Progenitor cell of endocrine pancreas (in vitro differentiated cells): ENCODE measurements around the gene RRP12. TPM values are rescaled to one million over a fixed set of nuclear protein-coding genes. Genes with fewer than 3 reads are reported as not detected.

Experiments used
- DNase-seq: peaks from one replicate; pipeline ENCODE4 v3.0.0; 2021; ENCODE audit warnings: low spot score; ENCODE audit not compliant: unreplicated experiment
- H3K27ac Mint-ChIP-seq: 2 replicates; pipeline ENCODE4 v1.8.0; 2021; ENCODE audit warnings: mild to moderate bottlenecking, moderate library complexity, mixed read lengths
- H3K27me3 Mint-ChIP-seq: 2 replicates; pipeline ENCODE4 v1.8.0; 2021; ENCODE audit warnings: mixed read lengths
- H3K36me3 Mint-ChIP-seq: 2 replicates; pipeline ENCODE4 v1.8.0; 2022; ENCODE audit warnings: mixed read lengths; ENCODE audit not compliant: insufficient read depth
- H3K4me1 Mint-ChIP-seq: 2 replicates; pipeline ENCODE4 v1.8.0; 2021; ENCODE audit warnings: low read depth, mixed read lengths
- H3K4me3 Mint-ChIP-seq: 2 replicates; pipeline ENCODE4 v1.8.0; 2021; ENCODE audit warnings: low read depth, mild to moderate bottlenecking, moderate library complexity, mixed read lengths
- H3K9me3 Mint-ChIP-seq: 2 replicates; pipeline ENCODE4 v1.8.0; 2021; ENCODE audit warnings: low read depth, mixed read lengths
- total RNA-seq: library from RNA; stranded (reverse); gene quantifications from 2 replicates; pipeline ENCODE4 v1.2.1, GENCODE V29; 2021
- TF ChIP-seq, protein P1 (sequence below): fragments of 200-600 bp; sonication (generic); IDR thresholded peaks from one replicate; pipeline ENCODE4 v1.5.0; 2021; ENCODE audit warnings: antibody characterized with exemption, mild to moderate bottlenecking; ENCODE audit not compliant: unreplicated experiment

Gene RRP12
- total RNA-seq, 1 donor from 2014 or later = 33.5 TPM

DNA sequence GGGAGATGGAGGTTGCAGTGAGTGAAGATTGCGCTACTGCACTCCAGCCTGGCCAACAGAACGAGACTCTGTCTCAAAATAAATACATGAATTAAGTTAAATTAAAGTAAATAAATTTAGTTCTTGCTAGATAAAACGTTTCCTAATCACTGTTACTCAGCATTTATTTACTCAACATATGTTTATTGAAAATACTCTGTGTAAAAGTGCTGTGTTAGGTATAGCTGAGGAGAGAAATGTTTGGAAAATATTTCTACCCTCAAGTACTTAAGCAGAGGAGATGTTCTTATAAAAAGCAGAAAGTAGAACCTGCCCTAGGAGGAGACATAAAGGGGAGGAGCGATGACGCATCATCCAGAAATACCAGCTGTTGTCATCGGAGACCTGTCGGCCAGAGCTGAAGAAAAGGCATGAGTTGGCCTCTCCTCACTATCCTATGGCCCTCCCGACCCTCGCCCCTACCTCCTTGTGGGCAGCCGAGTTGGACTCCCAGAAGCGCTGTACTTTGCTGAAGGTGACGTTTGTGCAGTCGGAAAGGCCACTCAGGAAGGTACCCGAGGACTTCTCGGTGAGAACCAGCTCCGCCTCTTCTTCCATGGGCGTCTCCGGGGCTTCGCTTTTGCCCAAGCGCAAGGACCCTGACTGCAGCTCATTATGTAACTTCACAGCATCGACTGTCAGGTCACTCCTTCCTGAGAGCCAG is 1.1 kb downstream of the RRP12 start:
- Mint-ChIP-seq H3K36me3 (peaks cover 3% of the 10 kb centered on the region), H3K4me1 (peaks cover 13% of the 10 kb centered on the region), H3K27ac (peak overlapping the region; percentile 67), H3K4me3 (peak overlapping the region; percentile 94), H3K27me3 (peaks cover 4% of the 10 kb centered on the region), H3K9me3 (no peaks in the 10 kb centered on the region)
- no peak for DNase-seq
- TF ChIP-seq, protein P1, sequence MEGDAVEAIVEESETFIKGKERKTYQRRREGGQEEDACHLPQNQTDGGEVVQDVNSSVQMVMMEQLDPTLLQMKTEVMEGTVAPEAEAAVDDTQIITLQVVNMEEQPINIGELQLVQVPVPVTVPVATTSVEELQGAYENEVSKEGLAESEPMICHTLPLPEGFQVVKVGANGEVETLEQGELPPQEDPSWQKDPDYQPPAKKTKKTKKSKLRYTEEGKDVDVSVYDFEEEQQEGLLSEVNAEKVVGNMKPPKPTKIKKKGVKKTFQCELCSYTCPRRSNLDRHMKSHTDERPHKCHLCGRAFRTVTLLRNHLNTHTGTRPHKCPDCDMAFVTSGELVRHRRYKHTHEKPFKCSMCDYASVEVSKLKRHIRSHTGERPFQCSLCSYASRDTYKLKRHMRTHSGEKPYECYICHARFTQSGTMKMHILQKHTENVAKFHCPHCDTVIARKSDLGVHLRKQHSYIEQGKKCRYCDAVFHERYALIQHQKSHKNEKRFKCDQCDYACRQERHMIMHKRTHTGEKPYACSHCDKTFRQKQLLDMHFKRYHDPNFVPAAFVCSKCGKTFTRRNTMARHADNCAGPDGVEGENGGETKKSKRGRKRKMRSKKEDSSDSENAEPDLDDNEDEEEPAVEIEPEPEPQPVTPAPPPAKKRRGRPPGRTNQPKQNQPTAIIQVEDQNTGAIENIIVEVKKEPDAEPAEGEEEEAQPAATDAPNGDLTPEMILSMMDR = no peak

GRCh38 chr10:97396056-97396455 is 5.1 kb downstream of the RRP12 start:
- Mint-ChIP-seq H3K27ac (peak overlapping the region; percentile 25), H3K36me3 (peaks cover 11% of the 10 kb centered on the region), H3K27me3 (no peaks in the 10 kb centered on the region), H3K9me3 (no peaks in the 10 kb centered on the region), H3K4me1 (peaks cover 10% of the 10 kb centered on the region), H3K4me3 (no peak overlapping the region)
- TF ChIP-seq, protein P1 = no peak
- no peak for DNase-seq

DNA sequence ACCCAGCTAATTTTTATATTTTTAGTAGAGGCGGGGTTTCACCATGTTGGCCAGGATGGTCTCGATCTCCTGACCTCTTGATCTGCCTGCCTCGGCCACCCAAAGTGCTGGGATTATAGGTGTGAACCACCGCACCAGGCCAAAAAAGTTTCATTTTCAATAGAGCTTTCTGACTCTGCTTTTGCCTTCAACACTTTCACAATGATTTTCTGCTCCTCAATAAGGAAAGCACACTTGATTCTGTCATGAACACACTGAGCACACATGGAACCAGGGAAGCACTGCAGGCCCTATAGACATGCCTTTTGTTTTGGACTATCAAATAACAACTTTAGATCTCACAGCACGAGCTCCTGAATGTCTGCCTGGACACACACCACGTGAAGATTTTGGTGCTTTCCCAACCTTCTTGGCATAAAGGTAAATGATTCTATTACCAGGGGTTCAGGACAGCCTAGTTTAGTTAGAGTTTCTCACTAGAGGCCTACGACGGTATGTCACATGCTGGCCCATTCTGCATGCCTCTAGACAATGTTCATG is 8.0 kb downstream of the RRP12 start:
- H3K27me3 Mint-ChIP-seq = no peaks in the 10 kb centered on the region

DNA sequence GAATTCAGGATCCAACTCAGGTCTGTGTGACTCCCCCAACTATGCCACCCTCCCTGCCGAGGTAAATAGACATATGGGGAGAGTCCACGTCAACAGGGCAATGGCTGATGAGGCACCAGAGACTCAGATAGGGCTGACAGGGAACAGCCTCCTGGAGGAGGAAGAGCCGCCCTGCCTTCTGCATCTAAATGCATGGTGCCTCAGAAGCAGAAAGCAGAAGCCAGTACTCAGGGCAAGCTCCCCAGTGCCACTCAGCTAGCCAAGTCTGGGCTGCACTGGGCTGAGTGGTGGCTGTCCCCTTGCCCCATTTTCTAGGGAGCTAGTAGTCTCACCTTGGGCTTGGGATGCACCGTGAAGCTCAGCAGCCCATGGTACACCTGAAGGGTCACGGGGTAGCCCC is 11.0 kb downstream of the RRP12 start:
- no peaks in the 10 kb centered on the region for H3K4me1 Mint-ChIP-seq
- TF ChIP-seq, protein P1 = no peak
- H3K9me3 Mint-ChIP-seq = no peaks in the 10 kb centered on the region
- H3K27ac Mint-ChIP-seq = no peak overlapping the region
- peaks cover 18% of the 10 kb centered on the region for H3K36me3 Mint-ChIP-seq
- no peak for DNase-seq
- no peak overlapping the region for H3K4me3 Mint-ChIP-seq
- no peaks in the 10 kb centered on the region for H3K27me3 Mint-ChIP-seq

More for the DNA sequence above, 8.0 kb downstream of the RRP12 start:
- no peak overlapping the region for H3K4me3 Mint-ChIP-seq
- no peak overlapping the region for H3K27ac Mint-ChIP-seq
- no peaks in the 10 kb centered on the region for H3K9me3 Mint-ChIP-seq
- no peaks in the 10 kb centered on the region for H3K4me1 Mint-ChIP-seq
- peaks cover 18% of the 10 kb centered on the region for H3K36me3 Mint-ChIP-seq
- TF ChIP-seq, protein P1 = no peak
- no peak for DNase-seq

DNA sequence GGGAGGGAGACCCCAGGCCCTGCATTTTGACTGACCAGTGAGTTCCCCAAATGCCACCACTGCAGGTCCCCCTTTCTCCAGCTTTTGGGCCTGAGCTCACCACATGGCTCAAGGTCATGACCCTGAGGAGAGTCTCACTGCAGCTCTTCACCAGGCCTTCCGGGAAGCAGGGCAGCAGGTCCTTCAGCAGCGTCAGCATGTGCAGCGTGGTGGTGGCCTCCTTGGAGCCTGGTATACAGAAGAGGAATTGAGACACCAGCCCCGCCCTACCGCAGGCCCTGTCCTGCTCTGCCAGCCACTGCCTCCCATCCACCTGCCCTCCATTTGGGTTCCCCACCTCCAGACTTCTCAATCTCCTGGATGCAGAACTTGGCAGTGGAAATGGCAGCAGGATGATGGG is 13.0 kb downstream of the RRP12 start:
- H3K27me3 Mint-ChIP-seq = no peaks in the 10 kb centered on the region
- DNase-seq = no peak
- no peak overlapping the region for H3K4me3 Mint-ChIP-seq
- H3K9me3 Mint-ChIP-seq = no peaks in the 10 kb centered on the region
- TF ChIP-seq, protein P1 = no peak
- H3K4me1 Mint-ChIP-seq = no peaks in the 10 kb centered on the region
- no peak overlapping the region for H3K27ac Mint-ChIP-seq
- peaks cover 13% of the 10 kb centered on the region for H3K36me3 Mint-ChIP-seq
